Measurements from ENCODE around the gene NT5DC2. TPM values are rescaled to one million over a fixed set of nuclear protein-coding genes. Genes with fewer than 3 reads are reported as not detected.

The NT5DC2 gene
- total and polyA plus RNA-seq, 2 donors (not counting 1 experiment from before 2014, with no cell fraction given) = 20.3 to 61.5 TPM

GRCh38 chr3:52570076-52570475 lies 36.4 kb upstream of the NT5DC2 start:
- Histone ChIP-seq H4K20me1 (ENCODE audit: control insufficient read depth, extremely low read depth, insufficient read depth, low read length) (no peaks in the 10 kb centered on the region), H3K36me3 (ENCODE audit: control insufficient read depth, insufficient read depth, low read length) (peaks cover 3% of the 10 kb centered on the region), H3K27ac (ENCODE audit: insufficient read depth, low read length) (no peak overlapping the region), H3K27me3 (ENCODE audit: control insufficient read depth, insufficient read depth, low read length) (no peaks in the 10 kb centered on the region), H3K4me3 (replicated peaks in 1 of 4; ENCODE audit: control extremely low read depth in 1 of 4, insufficient read depth in 1 of 4, low read depth in 3 of 4, low read length in 4 of 4) (no peak overlapping the region), H3K9me3 (ENCODE audit: control insufficient read depth, insufficient read depth, low read depth, low read length) (no peaks in the 10 kb centered on the region), H3K9ac (ENCODE audit: insufficient read depth, low read length) (no peak overlapping the region), H2AFZ (ENCODE audit: low read length) (no peak overlapping the region), H3K4me1 (ENCODE audit: control insufficient read depth, extremely low read depth, insufficient read depth, low read length) (peaks cover 2% of the 10 kb centered on the region), H3K79me2 (ENCODE audit: control insufficient read depth, insufficient read depth, low read length) (no peaks in the 10 kb centered on the region), H3K4me2 (ENCODE audit: extremely low read depth, insufficient read depth, low read length) (no peak overlapping the region)
- TF ChIP-seq EZH2 (IDR thresholded peaks at IDR 0.05; ENCODE audit: low read length, missing control alignments) (no peak), CTCF (conservative IDR thresholded peaks at IDR 0.05 in 1 of 2, IDR thresholded peaks at IDR 0.05 in 1 of 2; ENCODE audit: low read depth in 1 of 2, low read length in 2 of 2) (no peak)
- DNase-seq (ENCODE audit: low read depth in 2 of 2) = peak in 1 of 2 donors; percentile 71

- Histone ChIP-seq H3K27me3 (ENCODE audit: control insufficient read depth, insufficient read depth, low read length) (no peaks in the 10 kb centered on the region), H4K20me1 (ENCODE audit: control insufficient read depth, extremely low read depth, insufficient read depth, low read length) (no peaks in the 10 kb centered on the region), H3K79me2 (ENCODE audit: control insufficient read depth, insufficient read depth, low read length) (no peaks in the 10 kb centered on the region), H3K27ac (ENCODE audit: insufficient read depth, low read length) (no peak overlapping the region), H3K4me1 (ENCODE audit: control insufficient read depth, extremely low read depth, insufficient read depth, low read length) (peaks cover 2% of the 10 kb centered on the region), H3K4me3 (replicated peaks in 1 of 4; ENCODE audit: control extremely low read depth in 1 of 4, insufficient read depth in 1 of 4, low read depth in 3 of 4, low read length in 4 of 4) (no peak overlapping the region), H3K9ac (ENCODE audit: insufficient read depth, low read length) (no peak overlapping the region), H3K4me2 (ENCODE audit: extremely low read depth, insufficient read depth, low read length) (no peak overlapping the region), H2AFZ (ENCODE audit: low read length) (no peak overlapping the region), H3K9me3 (ENCODE audit: control insufficient read depth, insufficient read depth, low read depth, low read length) (no peaks in the 10 kb centered on the region), H3K36me3 (ENCODE audit: control insufficient read depth, insufficient read depth, low read length) (peaks cover 3% of the 10 kb centered on the region)
- no peak for DNase-seq (ENCODE audit: low read depth in 2 of 2)
- no peak for TF ChIP-seq EZH2 (IDR thresholded peaks at IDR 0.05; ENCODE audit: low read length, missing control alignments)
- no peak for TF ChIP-seq CTCF (conservative IDR thresholded peaks at IDR 0.05 in 1 of 2, IDR thresholded peaks at IDR 0.05 in 1 of 2; ENCODE audit: low read depth in 1 of 2, low read length in 2 of 2)
These were observed 34.4 kb upstream of the NT5DC2 start for GRCh38 chr3:52568069-52568468.

- no peak for DNase-seq (ENCODE audit: low read depth in 2 of 2)
These were observed 30.3 kb upstream of the NT5DC2 start for GRCh38 chr3:52563984-52564383.

More at GRCh38 chr3:52563984-52564383, 30.3 kb upstream of the NT5DC2 start:
- H3K9ac ChIP-seq (ENCODE audit: insufficient read depth, low read length) = no peak overlapping the region
- peaks cover 9% of the 10 kb centered on the region for H3K36me3 ChIP-seq (ENCODE audit: control insufficient read depth, insufficient read depth, low read length)
- no peak overlapping the region for H2AFZ ChIP-seq (ENCODE audit: low read length)
- H3K4me3 ChIP-seq (replicated peaks in 1 of 4; ENCODE audit: control extremely low read depth in 1 of 4, insufficient read depth in 1 of 4, low read depth in 3 of 4, low read length in 4 of 4) = no peak overlapping the region
- H3K79me2 ChIP-seq (ENCODE audit: control insufficient read depth, insufficient read depth, low read length) = no peaks in the 10 kb centered on the region
- H3K27me3 ChIP-seq (ENCODE audit: control insufficient read depth, insufficient read depth, low read length) = no peaks in the 10 kb centered on the region
- H3K27ac ChIP-seq (ENCODE audit: insufficient read depth, low read length) = no peak overlapping the region
- no peaks in the 10 kb centered on the region for H3K9me3 ChIP-seq (ENCODE audit: control insufficient read depth, insufficient read depth, low read depth, low read length)
- H4K20me1 ChIP-seq (ENCODE audit: control insufficient read depth, extremely low read depth, insufficient read depth, low read length) = no peaks in the 10 kb centered on the region
- TF ChIP-seq CTCF (conservative IDR thresholded peaks at IDR 0.05 in 1 of 2, IDR thresholded peaks at IDR 0.05 in 1 of 2; ENCODE audit: low read depth in 1 of 2, low read length in 2 of 2) (no peak), EZH2 (IDR thresholded peaks at IDR 0.05; ENCODE audit: low read length, missing control alignments) (no peak)
- no peak overlapping the region for H3K4me2 ChIP-seq (ENCODE audit: extremely low read depth, insufficient read depth, low read length)
- H3K4me1 ChIP-seq (ENCODE audit: control insufficient read depth, extremely low read depth, insufficient read depth, low read length) = no peaks in the 10 kb centered on the region

Data from fibroblast of lung (primary cell).